GM23338 (cell line): ENCODE results near the gene PPIA.

Source experiments
- EZH2 ChIP-seq: fragments of 200-600 bp; sonication (generic); IDR thresholded peaks from one replicate; pipeline ENCODE4 v1.8.0; 2017; ENCODE audit warnings: antibody characterized with exemption, mild to moderate bottlenecking, low read depth; ENCODE audit not compliant: unreplicated experiment
- EZH2phosphoT487 ChIP-seq: fragments of 200-600 bp; sonication (generic); IDR thresholded peaks from one replicate; pipeline ENCODE4 v1.8.1; 2018; ENCODE audit warnings: antibody characterized with exemption; ENCODE audit not compliant: unreplicated experiment
- JUNB ChIP-seq: IDR thresholded peaks from one replicate; pipeline ENCODE4 v1.6.1; 2016; ENCODE audit warnings: antibody characterized with exemption; ENCODE audit not compliant: unreplicated experiment
- POLR2AphosphoS5 ChIP-seq: IDR thresholded peaks from 2 replicates; pipeline ENCODE4 v1.6.1; 2016; ENCODE audit warnings: antibody characterized with exemption, low read depth
- ZNF331 ChIP-seq: fragments of 250-450 bp; sonication (Bioruptor Pico); IDR thresholded peaks from 2 replicates; pipeline ENCODE4 v1.5.0; 2020; ENCODE audit warnings: low read depth, mild to moderate bottlenecking, moderate library complexity
- TF ChIP-seq, protein P1 (sequence below): IDR thresholded peaks from one replicate; pipeline ENCODE4 v1.6.1; 2018; ENCODE audit warnings: antibody characterized with exemption; ENCODE audit not compliant: unreplicated experiment
- TF ChIP-seq, protein P2 (sequence below), 2 experiments: fragments of 200-600 bp in 1 of 2; sonication (generic) in 1 of 2; conservative IDR thresholded peaks; 2 replicates each; pipeline versions ENCODE4 v1.5.1 to v1.6.1; 2016 to 2017; ENCODE audit warnings: antibody characterized with exemption in 2 of 2, low read depth in 2 of 2, mild to moderate bottlenecking in 2 of 2, moderate library complexity in 1 of 2
- TF ChIP-seq, protein P3 (sequence below): fragments of 250-450 bp; sonication (Bioruptor Pico); IDR thresholded peaks from 2 replicates; pipeline ENCODE4 v1.5.0; 2020; ENCODE audit warnings: mild to moderate bottlenecking, moderate library complexity

DNA sequence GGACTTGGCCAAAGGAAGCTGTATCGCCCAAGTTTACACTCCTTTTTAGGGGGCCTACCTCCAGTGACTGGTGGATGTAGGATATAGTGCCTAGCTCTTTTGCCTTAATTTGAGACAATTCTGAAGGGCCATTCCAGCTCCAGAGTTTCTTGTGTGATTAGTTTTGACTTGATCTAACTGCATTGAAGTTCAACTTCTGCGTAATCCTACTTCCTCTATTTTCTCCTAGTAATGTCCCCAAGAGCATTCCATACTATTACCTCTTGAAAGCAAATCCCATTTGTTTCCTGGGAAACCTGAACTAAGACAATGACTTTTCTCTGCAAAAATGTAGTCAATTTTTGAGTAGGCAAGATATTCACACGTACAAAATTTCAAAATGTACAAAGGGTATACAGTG lies 56.1 kb downstream of the PPIA start:
- TF ChIP-seq, protein P1, sequence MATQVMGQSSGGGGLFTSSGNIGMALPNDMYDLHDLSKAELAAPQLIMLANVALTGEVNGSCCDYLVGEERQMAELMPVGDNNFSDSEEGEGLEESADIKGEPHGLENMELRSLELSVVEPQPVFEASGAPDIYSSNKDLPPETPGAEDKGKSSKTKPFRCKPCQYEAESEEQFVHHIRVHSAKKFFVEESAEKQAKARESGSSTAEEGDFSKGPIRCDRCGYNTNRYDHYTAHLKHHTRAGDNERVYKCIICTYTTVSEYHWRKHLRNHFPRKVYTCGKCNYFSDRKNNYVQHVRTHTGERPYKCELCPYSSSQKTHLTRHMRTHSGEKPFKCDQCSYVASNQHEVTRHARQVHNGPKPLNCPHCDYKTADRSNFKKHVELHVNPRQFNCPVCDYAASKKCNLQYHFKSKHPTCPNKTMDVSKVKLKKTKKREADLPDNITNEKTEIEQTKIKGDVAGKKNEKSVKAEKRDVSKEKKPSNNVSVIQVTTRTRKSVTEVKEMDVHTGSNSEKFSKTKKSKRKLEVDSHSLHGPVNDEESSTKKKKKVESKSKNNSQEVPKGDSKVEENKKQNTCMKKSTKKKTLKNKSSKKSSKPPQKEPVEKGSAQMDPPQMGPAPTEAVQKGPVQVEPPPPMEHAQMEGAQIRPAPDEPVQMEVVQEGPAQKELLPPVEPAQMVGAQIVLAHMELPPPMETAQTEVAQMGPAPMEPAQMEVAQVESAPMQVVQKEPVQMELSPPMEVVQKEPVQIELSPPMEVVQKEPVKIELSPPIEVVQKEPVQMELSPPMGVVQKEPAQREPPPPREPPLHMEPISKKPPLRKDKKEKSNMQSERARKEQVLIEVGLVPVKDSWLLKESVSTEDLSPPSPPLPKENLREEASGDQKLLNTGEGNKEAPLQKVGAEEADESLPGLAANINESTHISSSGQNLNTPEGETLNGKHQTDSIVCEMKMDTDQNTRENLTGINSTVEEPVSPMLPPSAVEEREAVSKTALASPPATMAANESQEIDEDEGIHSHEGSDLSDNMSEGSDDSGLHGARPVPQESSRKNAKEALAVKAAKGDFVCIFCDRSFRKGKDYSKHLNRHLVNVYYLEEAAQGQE = no peak
- TF ChIP-seq, protein P2, sequence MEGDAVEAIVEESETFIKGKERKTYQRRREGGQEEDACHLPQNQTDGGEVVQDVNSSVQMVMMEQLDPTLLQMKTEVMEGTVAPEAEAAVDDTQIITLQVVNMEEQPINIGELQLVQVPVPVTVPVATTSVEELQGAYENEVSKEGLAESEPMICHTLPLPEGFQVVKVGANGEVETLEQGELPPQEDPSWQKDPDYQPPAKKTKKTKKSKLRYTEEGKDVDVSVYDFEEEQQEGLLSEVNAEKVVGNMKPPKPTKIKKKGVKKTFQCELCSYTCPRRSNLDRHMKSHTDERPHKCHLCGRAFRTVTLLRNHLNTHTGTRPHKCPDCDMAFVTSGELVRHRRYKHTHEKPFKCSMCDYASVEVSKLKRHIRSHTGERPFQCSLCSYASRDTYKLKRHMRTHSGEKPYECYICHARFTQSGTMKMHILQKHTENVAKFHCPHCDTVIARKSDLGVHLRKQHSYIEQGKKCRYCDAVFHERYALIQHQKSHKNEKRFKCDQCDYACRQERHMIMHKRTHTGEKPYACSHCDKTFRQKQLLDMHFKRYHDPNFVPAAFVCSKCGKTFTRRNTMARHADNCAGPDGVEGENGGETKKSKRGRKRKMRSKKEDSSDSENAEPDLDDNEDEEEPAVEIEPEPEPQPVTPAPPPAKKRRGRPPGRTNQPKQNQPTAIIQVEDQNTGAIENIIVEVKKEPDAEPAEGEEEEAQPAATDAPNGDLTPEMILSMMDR (conservative IDR thresholded peaks at IDR 0.05; ENCODE audit: low read depth in 2 of 2) = no peak
- TF ChIP-seq EZH2 (no peak), POLR2AphosphoS5 (no peak), EZH2phosphoT487 (no peak), ZNF331 (no peak), JUNB (no peak)
- TF ChIP-seq, protein P3, sequence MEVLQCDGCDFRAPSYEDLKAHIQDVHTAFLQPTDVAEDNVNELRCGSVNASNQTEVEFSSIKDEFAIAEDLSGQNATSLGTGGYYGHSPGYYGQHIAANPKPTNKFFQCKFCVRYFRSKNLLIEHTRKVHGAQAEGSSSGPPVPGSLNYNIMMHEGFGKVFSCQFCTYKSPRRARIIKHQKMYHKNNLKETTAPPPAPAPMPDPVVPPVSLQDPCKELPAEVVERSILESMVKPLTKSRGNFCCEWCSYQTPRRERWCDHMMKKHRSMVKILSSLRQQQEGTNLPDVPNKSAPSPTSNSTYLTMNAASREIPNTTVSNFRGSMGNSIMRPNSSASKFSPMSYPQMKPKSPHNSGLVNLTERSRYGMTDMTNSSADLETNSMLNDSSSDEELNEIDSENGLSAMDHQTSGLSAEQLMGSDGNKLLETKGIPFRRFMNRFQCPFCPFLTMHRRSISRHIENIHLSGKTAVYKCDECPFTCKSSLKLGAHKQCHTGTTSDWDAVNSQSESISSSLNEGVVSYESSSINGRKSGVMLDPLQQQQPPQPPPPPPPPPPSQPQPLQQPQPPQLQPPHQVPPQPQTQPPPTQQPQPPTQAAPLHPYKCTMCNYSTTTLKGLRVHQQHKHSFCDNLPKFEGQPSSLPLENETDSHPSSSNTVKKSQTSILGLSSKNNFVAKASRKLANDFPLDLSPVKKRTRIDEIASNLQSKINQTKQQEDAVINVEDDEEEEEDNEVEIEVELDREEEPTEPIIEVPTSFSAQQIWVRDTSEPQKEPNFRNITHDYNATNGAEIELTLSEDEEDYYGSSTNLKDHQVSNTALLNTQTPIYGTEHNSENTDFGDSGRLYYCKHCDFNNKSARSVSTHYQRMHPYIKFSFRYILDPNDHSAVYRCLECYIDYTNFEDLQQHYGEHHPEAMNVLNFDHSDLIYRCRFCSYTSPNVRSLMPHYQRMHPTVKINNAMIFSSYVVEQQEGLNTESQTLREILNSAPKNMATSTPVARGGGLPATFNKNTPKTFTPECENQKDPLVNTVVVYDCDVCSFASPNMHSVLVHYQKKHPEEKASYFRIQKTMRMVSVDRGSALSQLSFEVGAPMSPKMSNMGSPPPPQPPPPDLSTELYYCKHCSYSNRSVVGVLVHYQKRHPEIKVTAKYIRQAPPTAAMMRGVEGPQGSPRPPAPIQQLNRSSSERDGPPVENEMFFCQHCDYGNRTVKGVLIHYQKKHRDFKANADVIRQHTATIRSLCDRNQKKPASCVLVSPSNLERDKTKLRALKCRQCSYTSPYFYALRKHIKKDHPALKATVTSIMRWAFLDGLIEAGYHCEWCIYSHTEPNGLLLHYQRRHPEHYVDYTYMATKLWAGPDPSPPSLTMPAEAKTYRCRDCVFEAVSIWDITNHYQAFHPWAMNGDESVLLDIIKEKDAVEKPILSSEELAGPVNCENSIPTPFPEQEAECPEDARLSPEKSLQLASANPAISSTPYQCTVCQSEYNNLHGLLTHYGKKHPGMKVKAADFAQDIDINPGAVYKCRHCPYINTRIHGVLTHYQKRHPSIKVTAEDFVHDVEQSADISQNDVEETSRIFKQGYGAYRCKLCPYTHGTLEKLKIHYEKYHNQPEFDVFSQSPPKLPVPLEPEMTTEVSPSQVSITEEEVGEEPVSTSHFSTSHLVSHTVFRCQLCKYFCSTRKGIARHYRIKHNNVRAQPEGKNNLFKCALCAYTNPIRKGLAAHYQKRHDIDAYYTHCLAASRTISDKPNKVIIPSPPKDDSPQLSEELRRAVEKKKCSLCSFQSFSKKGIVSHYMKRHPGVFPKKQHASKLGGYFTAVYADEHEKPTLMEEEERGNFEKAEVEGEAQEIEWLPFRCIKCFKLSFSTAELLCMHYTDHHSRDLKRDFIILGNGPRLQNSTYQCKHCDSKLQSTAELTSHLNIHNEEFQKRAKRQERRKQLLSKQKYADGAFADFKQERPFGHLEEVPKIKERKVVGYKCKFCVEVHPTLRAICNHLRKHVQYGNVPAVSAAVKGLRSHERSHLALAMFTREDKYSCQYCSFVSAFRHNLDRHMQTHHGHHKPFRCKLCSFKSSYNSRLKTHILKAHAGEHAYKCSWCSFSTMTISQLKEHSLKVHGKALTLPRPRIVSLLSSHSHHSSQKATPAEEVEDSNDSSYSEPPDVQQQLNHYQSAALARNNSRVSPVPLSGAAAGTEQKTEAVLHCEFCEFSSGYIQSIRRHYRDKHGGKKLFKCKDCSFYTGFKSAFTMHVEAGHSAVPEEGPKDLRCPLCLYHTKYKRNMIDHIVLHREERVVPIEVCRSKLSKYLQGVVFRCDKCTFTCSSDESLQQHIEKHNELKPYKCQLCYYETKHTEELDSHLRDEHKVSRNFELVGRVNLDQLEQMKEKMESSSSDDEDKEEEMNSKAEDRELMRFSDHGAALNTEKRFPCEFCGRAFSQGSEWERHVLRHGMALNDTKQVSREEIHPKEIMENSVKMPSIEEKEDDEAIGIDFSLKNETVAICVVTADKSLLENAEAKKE (CRISPR knock-in tag) = no peak
